ENCODE data around the gene DEGS1.

DEGS1 gene

GRCh38 chr1:224182866-224183590 lies at the start of gene DEGS1:
Gene DEGS1 (plus strand): TSS chr1:224183240. CDS start chr1:224183337, 97 bp downstream.
- DNase-seq, result peak; percentile 83

DNA sequence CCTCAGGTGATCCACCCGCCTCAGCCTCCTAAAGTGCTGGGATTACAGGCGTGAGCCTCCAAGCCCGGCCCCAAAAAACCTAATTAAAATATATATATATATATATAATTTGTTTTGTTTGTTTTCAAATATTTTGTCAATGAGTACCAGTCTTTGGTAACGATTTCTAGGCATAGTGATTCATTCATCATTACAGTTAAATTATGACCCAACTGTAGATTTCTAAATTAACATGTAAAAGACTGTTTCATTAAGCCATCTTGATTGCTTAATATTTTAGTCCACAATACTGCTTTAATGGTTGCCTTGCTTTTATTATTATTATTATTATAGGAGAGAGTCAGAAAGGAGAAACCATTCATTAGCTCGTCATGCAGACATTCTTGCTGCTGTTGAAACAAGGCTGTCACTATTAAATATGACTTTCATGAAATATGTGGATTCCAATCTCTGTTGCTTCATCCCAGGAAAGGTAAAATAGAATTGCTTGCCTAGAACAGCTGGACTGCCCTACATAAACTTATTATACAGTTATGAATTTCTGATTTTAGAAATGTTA lies 49.2 kb upstream of the DEGS1 start:
- DNase-seq, result peak; percentile 6

GRCh38 chr1:224137518-224137917 lies 45.5 kb upstream of the DEGS1 start:
- DNase-seq, result no peak

DNA sequence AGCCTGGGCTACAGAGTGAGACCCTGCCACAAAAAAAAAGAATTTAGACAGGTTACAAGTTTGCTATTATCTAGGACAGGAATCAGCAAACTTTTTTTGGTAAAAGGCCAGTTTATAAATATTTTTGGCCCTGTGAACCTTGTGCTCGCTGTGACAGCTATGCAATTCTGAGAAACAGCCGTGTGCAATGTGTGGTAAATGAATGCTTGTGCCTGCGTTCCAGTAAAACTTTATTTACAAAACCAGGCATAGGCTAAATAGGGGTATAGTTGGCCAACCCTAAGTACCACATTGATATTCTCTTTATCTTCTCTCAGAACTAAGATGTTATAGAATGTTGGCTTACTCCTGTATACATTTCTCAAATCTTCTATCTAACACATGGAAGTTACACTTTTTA lies 44.8 kb upstream of the DEGS1 start:
- no peak for DNase-seq

DNA sequence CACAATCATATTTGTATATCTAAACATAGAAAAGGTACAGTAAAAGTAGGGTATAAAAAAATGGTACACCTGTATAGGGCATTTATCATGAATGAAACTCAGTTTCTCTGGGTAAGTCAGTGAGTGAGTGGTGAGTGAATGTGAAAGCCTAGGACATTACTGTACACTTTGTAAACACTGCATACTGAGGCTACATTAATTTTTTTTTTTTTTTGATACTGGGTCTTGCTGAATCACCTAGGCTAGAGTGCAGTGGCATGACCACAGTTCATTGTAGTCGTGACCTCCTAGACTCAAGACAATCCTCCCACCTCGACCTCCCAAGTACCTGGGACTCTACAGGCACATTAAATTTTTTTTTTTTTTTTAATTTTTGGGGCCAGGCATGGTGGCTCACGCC lies 41.3 kb upstream of the DEGS1 start:
- no peak for DNase-seq

GRCh38 chr1:224149709-224150108 lies 33.3 kb upstream of the DEGS1 start:
- DNase-seq, result no peak

GRCh38 chr1:224151117-224151516 lies 31.9 kb upstream of the DEGS1 start:
- DNase-seq, result no peak

GRCh38 chr1:224157316-224157715 lies 25.7 kb upstream of the DEGS1 start:
- no peak for DNase-seq

- DNase-seq, result no peak
Observed at GRCh38 chr1:224159541-224159940, 23.5 kb upstream of the DEGS1 start.

DNA sequence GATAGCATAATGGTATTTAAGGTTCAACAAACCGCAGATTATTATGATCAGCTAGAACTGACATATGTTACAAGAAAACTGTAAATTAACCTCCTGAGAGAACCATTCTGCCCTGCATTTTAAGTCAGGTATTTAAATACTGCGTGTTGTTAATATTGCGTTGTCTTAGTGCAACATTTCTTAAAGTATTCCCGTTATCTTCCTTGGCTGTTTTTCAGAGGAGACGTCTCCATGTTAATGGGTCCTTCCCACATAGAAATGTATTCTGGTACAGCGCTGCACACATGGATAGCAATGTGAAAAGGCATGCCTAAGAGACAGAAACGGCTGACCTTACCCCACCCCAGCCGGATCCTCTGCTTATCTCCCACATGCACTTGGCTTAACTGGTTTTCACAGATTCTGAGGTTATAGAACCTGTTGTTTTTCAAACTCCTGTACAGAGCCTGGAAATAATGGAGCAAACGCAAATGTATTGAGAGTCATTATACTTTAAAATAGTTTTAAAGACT lies 22.8 kb upstream of the DEGS1 start:
- no peak for DNase-seq

DNA sequence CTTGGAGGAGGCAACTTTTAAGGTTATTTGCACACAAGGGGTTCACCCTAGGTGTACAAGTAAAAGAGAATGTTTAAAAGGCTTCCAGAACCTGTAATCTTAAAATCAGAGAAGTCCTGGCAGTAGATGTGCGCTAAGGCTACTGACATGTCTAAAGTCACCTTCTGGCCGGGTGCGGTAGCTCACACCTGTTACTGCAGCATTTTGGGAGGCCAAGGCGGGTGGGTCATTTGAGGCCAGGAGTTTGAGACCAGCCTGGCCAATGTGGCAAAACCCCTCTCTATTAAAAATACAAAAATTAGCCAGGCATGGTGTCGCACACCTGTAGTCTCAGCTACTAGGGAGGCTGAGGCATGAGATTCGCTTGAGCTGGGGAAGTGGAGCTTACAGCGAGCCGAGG lies 20.3 kb upstream of the DEGS1 start:
- no peak for DNase-seq

- no peak for DNase-seq
Observed at GRCh38 chr1:224163311-224163710, 19.7 kb upstream of the DEGS1 start.

DNA sequence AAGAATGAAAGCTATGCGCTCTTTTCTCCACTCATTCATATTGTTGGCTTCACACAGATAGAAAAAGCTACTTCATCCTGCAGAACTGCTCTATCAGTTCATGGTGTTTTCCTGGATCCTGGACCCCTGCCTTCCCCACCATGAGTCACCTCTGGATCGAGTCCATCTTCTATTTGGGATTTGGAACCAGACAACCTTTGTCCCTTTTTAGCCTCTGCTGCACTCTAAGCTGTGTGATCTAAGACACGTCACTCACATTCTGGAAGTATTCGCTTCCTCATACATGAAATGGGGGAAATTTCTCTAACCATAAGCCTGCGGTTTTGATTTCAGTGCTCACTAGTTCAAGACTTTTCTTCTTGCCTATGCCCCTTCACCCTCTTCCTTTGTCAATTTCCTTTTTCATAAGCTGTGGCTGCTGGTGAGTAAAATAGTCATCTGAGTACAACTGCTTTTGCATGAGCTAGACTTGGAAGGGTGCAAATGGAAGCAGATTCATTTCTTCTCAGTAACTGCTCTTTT lies 14.1 kb upstream of the DEGS1 start:
- peak; percentile 95 for DNase-seq

GRCh38 chr1:224169718-224170270 lies 13.2 kb upstream of the DEGS1 start:
- peak; percentile 19 for DNase-seq

- DNase-seq, result no peak
Observed at GRCh38 chr1:224170343-224170742, 12.7 kb upstream of the DEGS1 start.

- DNase-seq, result peak; percentile 7
Observed at GRCh38 chr1:224170748-224171478, 12.1 kb upstream of the DEGS1 start.

GRCh38 chr1:224172229-224172628 lies 10.8 kb upstream of the DEGS1 start:
- no peak for DNase-seq

GRCh38 chr1:224173523-224173922 lies 9.5 kb upstream of the DEGS1 start:
- no peak for DNase-seq

- DNase-seq, result peak; percentile 35
Observed at GRCh38 chr1:224175617-224176016, 7.4 kb upstream of the DEGS1 start.

DNA sequence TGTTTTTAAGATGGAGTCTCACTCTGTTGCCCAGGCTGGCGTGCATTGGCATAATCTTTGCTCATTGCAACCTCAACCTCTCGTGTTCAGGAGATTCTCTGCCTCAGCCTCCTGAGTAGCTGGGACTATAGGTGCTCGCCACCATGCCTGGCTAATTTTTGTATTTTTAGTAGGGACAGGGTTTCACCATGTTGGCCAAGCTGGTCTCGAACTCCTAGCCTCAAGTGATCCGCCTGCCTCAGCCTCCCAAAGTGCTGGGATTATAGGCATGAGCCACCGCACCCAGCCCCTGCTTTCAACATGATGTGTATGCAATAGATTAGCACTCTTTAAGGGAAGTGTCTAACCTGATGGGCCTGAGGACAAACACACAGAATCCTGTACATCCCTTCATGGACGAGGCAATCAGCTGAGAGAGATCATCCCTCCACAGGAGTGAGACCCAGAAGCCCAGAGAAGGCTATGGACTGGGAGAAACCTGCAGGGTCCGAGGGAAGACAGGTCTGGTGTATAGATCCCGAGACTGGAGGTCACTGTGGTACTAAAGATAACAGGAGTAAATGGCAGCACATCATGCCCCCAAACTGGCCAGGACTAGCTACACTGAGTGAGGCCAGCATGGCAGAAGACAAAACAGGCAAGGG lies 5.6 kb upstream of the DEGS1 start:
- DNase-seq, result no peak

DNA sequence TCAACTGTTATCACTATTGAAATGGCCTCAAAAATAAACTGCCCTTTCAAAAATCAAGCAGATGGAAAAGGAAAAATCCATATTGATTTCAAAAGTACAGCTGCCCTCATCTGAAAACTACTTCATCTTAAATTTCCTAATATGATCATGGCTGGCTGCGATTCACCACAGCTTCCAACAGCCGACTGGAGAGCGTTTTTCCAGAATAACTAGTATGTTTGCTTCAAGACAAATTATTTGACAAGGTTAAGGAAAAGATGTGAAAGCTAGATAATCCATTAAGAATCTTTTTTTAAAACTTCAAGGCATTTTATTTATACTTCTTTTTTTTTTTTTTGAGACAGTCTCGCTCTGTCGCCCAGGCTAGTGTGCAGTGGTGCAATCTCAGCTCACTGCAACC lies 4.1 kb upstream of the DEGS1 start:
- no peak for DNase-seq

DNA sequence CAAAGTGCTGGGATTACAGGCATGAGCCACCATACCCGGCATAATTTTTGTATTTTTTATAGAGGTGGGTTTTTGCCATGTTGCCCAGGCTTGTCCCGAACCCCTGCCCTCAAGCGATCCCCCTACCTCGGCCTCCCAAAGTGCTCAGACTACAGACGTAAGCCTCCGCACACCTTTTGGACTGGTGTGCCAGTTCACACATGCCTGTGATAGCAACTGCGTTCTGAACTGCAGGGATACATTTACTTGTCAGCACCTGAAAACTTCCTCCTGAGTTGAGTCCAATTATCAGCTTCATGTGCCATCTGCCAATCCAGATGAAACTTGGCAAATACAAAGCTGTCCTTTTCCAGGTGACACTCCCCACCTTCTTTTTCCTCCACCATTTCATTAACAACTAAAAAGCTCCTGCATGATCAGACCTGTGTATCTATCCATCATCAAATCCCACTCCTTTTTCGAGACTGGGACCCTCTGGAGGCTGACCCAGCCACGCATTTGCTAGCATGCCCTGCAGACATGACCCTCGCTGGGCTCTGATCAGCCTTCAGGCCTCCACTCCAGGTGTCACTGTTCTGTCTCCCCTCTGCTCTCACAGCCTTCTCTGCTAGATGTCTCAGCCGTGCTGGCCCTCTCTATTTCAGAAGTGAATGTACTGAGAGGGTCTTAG lies 2.1 kb upstream of the DEGS1 start:
- DNase-seq, result no peak
